Brain pericyte (primary cell): Measurements from ENCODE around the gene ZNF708.
"Not testable (repeated sequence)": the region's sequence is repeated elsewhere in the genome, so short reads cannot be mapped to it uniquely, and the experiment has no call there.

Experiments
- DNase-seq: peaks from one replicate; pipeline ENCODE4 v3.0.0-alpha.2; 2012; ENCODE audit warnings: low read depth, low spot score

ZNF708 gene

GRCh38 chr19:21328885-21329605 is at the start of gene ZNF708:
TSS of gene ZNF708 (minus strand) at chr19:21329410. CDS start at chr19:21329212, 198 bp downstream.
- DNase-seq: peak; percentile 53

GRCh38 chr19:21362291-21362690 is 33.1 kb upstream of the ZNF708 start:
- no peak for DNase-seq

GRCh38 chr19:21358768-21359451 is 29.7 kb upstream of the ZNF708 start, which contains the start of gene ZNF738:
TSS of gene ZNF738 (plus strand) at chr19:21359000. CDS start at chr19:21359141, 141 bp downstream.
- DNase-seq: peak; percentile 85

- DNase-seq: no peak
Measured at GRCh38 chr19:21352830-21353229, 23.6 kb upstream of the ZNF708 start.

GRCh38 chr19:21344841-21345240 is 15.6 kb upstream of the ZNF708 start:
- DNase-seq: not testable (repeated sequence)

- no peak for DNase-seq
Measured at GRCh38 chr19:21335721-21336120, 6.5 kb upstream of the ZNF708 start.

- no peak for DNase-seq
Measured at GRCh38 chr19:21328406-21328805, 804 bp downstream of the ZNF708 start.

- DNase-seq: no peak
Measured at GRCh38 chr19:21326169-21326568, 3.0 kb downstream of the ZNF708 start.

GRCh38 chr19:21323000-21323399 is 6.2 kb downstream of the ZNF708 start:
- DNase-seq: no peak

GRCh38 chr19:21322528-21322927 is 6.7 kb downstream of the ZNF708 start:
- DNase-seq: no peak

GRCh38 chr19:21321996-21322395 is 7.2 kb downstream of the ZNF708 start:
- no peak for DNase-seq

GRCh38 chr19:21321134-21321533 is 8.1 kb downstream of the ZNF708 start:
- no peak for DNase-seq

GRCh38 chr19:21317821-21318220 is 11.4 kb downstream of the ZNF708 start:
- no peak for DNase-seq

- no peak for DNase-seq
Measured at GRCh38 chr19:21314676-21315075, 14.5 kb downstream of the ZNF708 start.

- DNase-seq: not testable (repeated sequence)
Measured at GRCh38 chr19:21312807-21313206, 16.4 kb downstream of the ZNF708 start.

- DNase-seq: no peak
Measured at GRCh38 chr19:21308773-21309172, 20.4 kb downstream of the ZNF708 start.

GRCh38 chr19:21306881-21307479 is 22.2 kb downstream of the ZNF708 start:
- not testable (repeated sequence) for DNase-seq

- DNase-seq: not testable (repeated sequence)
Measured at GRCh38 chr19:21293768-21294167, 35.4 kb downstream of the ZNF708 start.

GRCh38 chr19:21269813-21270212 is 59.4 kb downstream of the ZNF708 start:
- DNase-seq: no peak

- no peak for DNase-seq
Measured at GRCh38 chr19:21264891-21265290, 64.3 kb downstream of the ZNF708 start.

- DNase-seq: no peak
Measured at GRCh38 chr19:21264416-21264815, 64.8 kb downstream of the ZNF708 start.

- DNase-seq: not testable (repeated sequence)
Measured at GRCh38 chr19:21260848-21261381, 68.3 kb downstream of the ZNF708 start.
